CD8-positive, alpha-beta memory T cell (primary cell): ENCODE data around the gene C7orf33. TPM values are rescaled to one million over a fixed set of nuclear protein-coding genes. Genes with fewer than 3 reads are reported as not detected.

Experiments used
- CTCF ChIA-PET: fragments of 350-600 bp; sonication (Branson Sonifier 250); formaldehyde crosslinking; loops from one replicate; lab custom pipeline; 2021; ENCODE audit warnings: antibody characterized with exemption; lab: Charles Lee
- POLR2A ChIA-PET: fragments of 350-600 bp; sonication (Branson Sonifier 250); formaldehyde crosslinking; loops from one replicate; lab custom pipeline; 2021; ENCODE audit warnings: antibody characterized with exemption; lab: Charles Lee
- DNase-seq, 5 donors: peaks; one replicate each; pipeline versions ENCODE4 v3.0.0 to v3.0.0-alpha.2; 2020 to 2022; ENCODE audit warnings: mixed read lengths in 1 of 5
- H3K27ac ChIP-seq: one replicate; pipeline ENCODE4 v1.7.0; 2013; ENCODE audit warnings: low read depth, mild to moderate bottlenecking, low read length, moderate library complexity
- H3K27me3 ChIP-seq: 2 replicates; pipeline ENCODE4 v1.7.0; 2013; ENCODE audit warnings: low read length, mild to moderate bottlenecking; ENCODE audit not compliant: insufficient read depth, poor library complexity, severe bottlenecking
- H3K36me3 ChIP-seq: 2 replicates; pipeline ENCODE4 v1.7.0; 2013; ENCODE audit warnings: mild to moderate bottlenecking, low read length, moderate library complexity; ENCODE audit not compliant: insufficient read depth
- H3K4me1 ChIP-seq: 2 replicates; pipeline ENCODE4 v1.7.0; 2013; ENCODE audit warnings: mild to moderate bottlenecking, low read length, moderate library complexity; ENCODE audit not compliant: insufficient read depth
- H3K4me3 ChIP-seq: 2 replicates; pipeline ENCODE4 v1.7.0; 2013; ENCODE audit warnings: mild to moderate bottlenecking, low read length
- H3K9me3 ChIP-seq: 2 replicates; pipeline ENCODE4 v1.7.0; 2013; ENCODE audit warnings: mild to moderate bottlenecking, low read length
- H3K27ac Mint-ChIP-seq, 8 donors: one replicate each; pipeline ENCODE4 v1.8.0; 2020 to 2021; ENCODE audit warnings: mixed read lengths in 8 of 8, mild to moderate bottlenecking in 6 of 8, inconsistent platforms in 3 of 8, moderate library complexity in 3 of 8
- H3K27me3 Mint-ChIP-seq, 2 donors: one replicate each; pipeline ENCODE4 v1.8.0; 2020 to 2021; ENCODE audit warnings: mixed read lengths in 2 of 2, mild to moderate bottlenecking in 1 of 2, moderate library complexity in 1 of 2
- H3K36me3 Mint-ChIP-seq, 3 donors: one replicate each; pipeline ENCODE4 v1.8.0; 2020 to 2021; ENCODE audit warnings: mixed read lengths in 3 of 3, inconsistent platforms in 1 of 3, mild to moderate bottlenecking in 1 of 3
- H3K4me1 Mint-ChIP-seq, 3 donors: one replicate each; pipeline ENCODE4 v1.8.0; 2020 to 2021; ENCODE audit warnings: mixed read lengths in 3 of 3, inconsistent platforms in 1 of 3, mild to moderate bottlenecking in 1 of 3
- H3K4me3 Mint-ChIP-seq, 7 donors: one replicate each; pipeline ENCODE4 v1.8.0; 2020 to 2021; ENCODE audit warnings: mixed read lengths in 7 of 7, mild to moderate bottlenecking in 6 of 7, moderate library complexity in 4 of 7, inconsistent platforms in 2 of 7
- H3K9me3 Mint-ChIP-seq, 5 donors: one replicate each; pipeline ENCODE4 v1.8.0; 2020 to 2022; ENCODE audit warnings: mixed read lengths in 5 of 5, mild to moderate bottlenecking in 3 of 5, moderate library complexity in 2 of 5, inconsistent platforms in 1 of 5
- polyA plus RNA-seq: library from polyadenylated mRNA; unstranded; fragments of 300-500 nt; fragmentation: Illumina TruSeq; gene quantifications from one replicate; pipeline ENCODE4 v1.2.3, GENCODE V29; 2021
- total RNA-seq, 2 experiments: library from RNA; stranded (reverse); gene quantifications; one replicate each; pipeline ENCODE4 v1.2.3, GENCODE V29; 2021

Gene C7orf33
- total and polyA plus RNA-seq, 3 experiments from 2014 or later = not detected

DNA sequence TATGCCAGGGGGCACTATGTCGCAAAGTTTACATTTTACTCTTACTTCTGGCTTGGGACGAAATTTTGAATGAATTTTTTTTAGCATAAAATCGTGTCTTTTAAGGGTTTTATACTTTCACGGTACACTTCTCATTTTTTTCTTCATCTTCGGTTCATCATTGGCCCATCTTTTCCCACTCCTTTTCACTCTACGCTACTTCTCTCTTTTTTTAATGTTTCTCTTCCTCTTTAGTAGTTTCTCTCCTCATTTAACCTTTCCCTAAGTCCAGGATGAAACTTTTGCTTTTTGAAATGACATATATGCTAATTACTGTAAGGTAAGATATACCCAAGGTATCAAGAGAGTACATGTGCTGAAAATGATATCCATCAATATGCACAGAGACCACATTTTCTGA, 39.5 kb downstream of the C7orf33 start:
- Mint-ChIP-seq H3K9me3 (peaks cover 0 to 2% (median 1%) of the 10 kb centered on the region in 5 donors), H3K36me3 (no peaks in the 10 kb centered on the region), H3K4me3 (no peak overlapping the region), H3K4me1 (peaks cover 28 to 55% (median 49%) of the 10 kb centered on the region in 3 donors), H3K27me3 (peaks cover 26 to 34% of the 10 kb centered on the region in 2 donors), H3K27ac (peak overlapping the region in 1 of 8 donors; percentile 4)
- H3K27me3 ChIP-seq = no peaks in the 10 kb centered on the region
- H3K4me3 ChIP-seq = no peak overlapping the region
- no peak for DNase-seq
- POLR2A ChIA-PET = no interaction called here
- H3K4me1 ChIP-seq = peaks cover 37% of the 10 kb centered on the region
- no peaks in the 10 kb centered on the region for H3K9me3 ChIP-seq
- no peaks in the 10 kb centered on the region for H3K36me3 ChIP-seq
- CTCF ChIA-PET = no interaction called here
- H3K27ac ChIP-seq = no peak overlapping the region

DNA sequence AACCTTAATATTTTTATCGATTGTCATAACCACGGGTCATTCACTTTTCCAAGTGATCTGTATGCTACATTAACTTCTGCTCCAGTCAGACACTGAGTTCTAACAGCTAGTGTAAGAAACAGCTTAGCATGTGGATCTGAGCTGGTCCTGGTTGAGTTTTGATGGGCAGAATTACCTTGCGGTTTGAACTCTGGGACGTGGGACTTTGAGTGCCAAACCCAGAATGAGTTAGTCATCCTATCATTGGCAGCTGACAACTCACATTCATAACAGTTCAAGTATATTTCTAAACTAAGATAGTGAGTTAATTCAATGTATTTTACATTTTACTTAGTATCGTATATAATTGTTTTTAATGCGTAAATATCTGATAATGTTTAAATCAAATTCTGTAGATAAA, 43.2 kb downstream of the C7orf33 start:
- Mint-ChIP-seq H3K9me3 (peaks cover 0 to 2% (median 1%) of the 10 kb centered on the region in 5 donors), H3K4me1 (peaks cover 15 to 33% (median 30%) of the 10 kb centered on the region in 3 donors), H3K27ac (no peak overlapping the region), H3K27me3 (peaks cover 27 to 32% of the 10 kb centered on the region in 2 donors), H3K36me3 (no peaks in the 10 kb centered on the region), H3K4me3 (no peak overlapping the region)
- POLR2A ChIA-PET = no interaction called here
- Histone ChIP-seq H3K9me3 (no peaks in the 10 kb centered on the region), H3K27ac (no peak overlapping the region), H3K4me1 (peaks cover 20% of the 10 kb centered on the region), H3K36me3 (no peaks in the 10 kb centered on the region), H3K4me3 (no peak overlapping the region), H3K27me3 (no peaks in the 10 kb centered on the region)
- DNase-seq = no peak
- CTCF ChIA-PET = interaction anchor here (1.4 kb wide), 1 partner anchor 9 kb away, joined by 4 read pairs; no protein-coding TSS in a partner anchor

DNA sequence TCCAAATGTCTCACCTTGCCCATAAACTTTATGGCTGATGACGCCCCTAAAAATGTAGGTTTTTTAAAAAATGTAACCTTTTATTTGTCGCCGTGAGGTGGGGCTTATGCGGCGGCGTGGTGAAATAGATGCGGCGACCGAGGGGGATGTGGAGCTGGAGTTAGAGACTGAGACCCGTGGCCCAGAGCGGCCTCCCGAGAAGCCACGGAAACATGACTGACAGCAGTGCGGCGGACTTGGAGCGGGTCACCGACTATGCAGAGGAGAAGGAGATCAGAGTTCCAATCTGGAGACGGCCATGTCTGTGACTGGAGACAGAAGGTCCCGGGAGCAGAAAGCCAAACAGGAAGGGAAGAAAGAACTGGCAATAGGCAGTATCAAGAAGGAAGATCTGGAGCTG, 46.5 kb downstream of the C7orf33 start:
- Mint-ChIP-seq H3K9me3 (peaks cover 0 to 4% (median 1%) of the 10 kb centered on the region in 5 donors), H3K27ac (no peak overlapping the region), H3K4me3 (no peak overlapping the region), H3K4me1 (peaks cover 5 to 14% (median 10%) of the 10 kb centered on the region in 3 donors), H3K27me3 (peaks cover 17 to 19% of the 10 kb centered on the region in 2 donors), H3K36me3 (no peaks in the 10 kb centered on the region)
- DNase-seq = no peak
- Histone ChIP-seq H3K4me3 (no peak overlapping the region), H3K27ac (no peak overlapping the region), H3K9me3 (no peaks in the 10 kb centered on the region), H3K36me3 (no peaks in the 10 kb centered on the region), H3K4me1 (peaks cover 8% of the 10 kb centered on the region), H3K27me3 (no peaks in the 10 kb centered on the region)
- ChIA-PET POLR2A (no interaction called here), CTCF (no interaction called here)

DNA sequence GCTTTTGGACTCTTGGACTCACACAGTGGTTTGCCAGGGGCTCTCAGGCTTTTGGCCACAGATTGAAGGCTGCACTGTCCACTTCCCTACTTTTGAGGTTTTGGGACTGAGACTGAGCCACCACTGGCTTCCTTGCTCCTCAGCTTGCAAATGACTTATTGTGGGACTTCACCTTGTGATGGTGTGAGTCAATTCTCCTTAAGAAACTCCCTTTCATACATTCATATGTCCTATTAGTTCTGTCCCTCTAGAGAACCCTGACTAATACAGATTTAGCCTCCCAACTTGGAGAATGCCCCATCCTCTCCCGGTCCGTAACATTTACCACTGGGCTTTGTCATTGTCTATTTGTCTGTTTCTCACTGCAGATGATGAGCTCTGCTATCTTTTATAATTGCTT, 55.3 kb downstream of the C7orf33 start:
- H3K4me1 Mint-ChIP-seq = no peaks in the 10 kb centered on the region
- no peaks in the 10 kb centered on the region for H3K27me3 ChIP-seq
- ChIA-PET CTCF (interaction anchor here (0.6 kb wide), 1 partner anchor 17 kb away, joined by 3 read pairs; no protein-coding TSS in a partner anchor), POLR2A (no interaction called here)
- H3K4me3 Mint-ChIP-seq = no peak overlapping the region
- no peaks in the 10 kb centered on the region for H3K36me3 ChIP-seq
- no peak for DNase-seq
- peaks cover 23 to 39% of the 10 kb centered on the region in 2 donors for H3K27me3 Mint-ChIP-seq
- no peaks in the 10 kb centered on the region for H3K9me3 Mint-ChIP-seq
- H3K36me3 Mint-ChIP-seq = peaks cover 0 to 2% (median 0%) of the 10 kb centered on the region in 3 donors
- H3K4me1 ChIP-seq = no peaks in the 10 kb centered on the region
- H3K27ac ChIP-seq = no peak overlapping the region
- no peak overlapping the region for H3K4me3 ChIP-seq
- H3K27ac Mint-ChIP-seq = no peak overlapping the region
- H3K9me3 ChIP-seq = no peaks in the 10 kb centered on the region

DNA sequence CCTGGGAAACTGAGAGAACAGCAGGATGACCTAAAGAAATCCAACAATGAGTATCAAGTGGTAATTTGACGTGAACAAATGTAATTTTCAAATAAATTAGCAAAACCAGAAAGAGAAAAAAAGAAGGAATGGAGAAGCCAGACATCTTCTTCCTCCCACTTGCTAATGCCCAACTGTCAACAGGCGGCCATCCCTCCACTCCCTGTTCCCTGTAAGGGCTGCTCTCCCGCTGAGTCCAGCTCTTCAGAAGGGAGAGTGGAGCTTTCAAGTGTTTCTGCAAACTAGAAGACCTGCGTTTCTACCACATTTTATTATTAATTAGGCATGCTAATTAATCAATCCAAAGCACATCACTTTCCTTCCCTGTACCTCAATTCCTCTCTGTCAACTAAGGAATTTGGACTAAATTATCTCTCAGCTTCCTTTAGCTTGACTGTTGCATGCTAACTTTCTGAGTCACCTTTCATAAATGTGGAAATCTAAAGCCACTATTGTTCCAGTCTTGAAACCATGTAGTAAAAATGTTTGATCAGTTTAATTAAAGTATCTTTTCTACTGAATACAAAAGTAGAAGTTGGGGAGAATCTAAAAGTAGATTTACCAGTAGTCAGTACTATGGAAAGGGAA, 59.8 kb downstream of the C7orf33 start:
- no peaks in the 10 kb centered on the region for H3K4me1 ChIP-seq
- H3K9me3 Mint-ChIP-seq = no peaks in the 10 kb centered on the region
- H3K4me1 Mint-ChIP-seq = no peaks in the 10 kb centered on the region
- H3K4me3 Mint-ChIP-seq = no peak overlapping the region
- ChIA-PET POLR2A (no interaction called here), CTCF (no interaction called here)
- no peaks in the 10 kb centered on the region for H3K9me3 ChIP-seq
- no peak overlapping the region for H3K27ac Mint-ChIP-seq
- H3K36me3 Mint-ChIP-seq = peaks cover 0 to under 1% (median 0%) of the 10 kb centered on the region in 3 donors
- no peak overlapping the region for H3K27ac ChIP-seq
- no peaks in the 10 kb centered on the region for H3K27me3 ChIP-seq
- H3K27me3 Mint-ChIP-seq = peaks cover 17 to 24% of the 10 kb centered on the region in 2 donors
- no peak for DNase-seq
- H3K4me3 ChIP-seq = no peak overlapping the region
- no peaks in the 10 kb centered on the region for H3K36me3 ChIP-seq

DNA sequence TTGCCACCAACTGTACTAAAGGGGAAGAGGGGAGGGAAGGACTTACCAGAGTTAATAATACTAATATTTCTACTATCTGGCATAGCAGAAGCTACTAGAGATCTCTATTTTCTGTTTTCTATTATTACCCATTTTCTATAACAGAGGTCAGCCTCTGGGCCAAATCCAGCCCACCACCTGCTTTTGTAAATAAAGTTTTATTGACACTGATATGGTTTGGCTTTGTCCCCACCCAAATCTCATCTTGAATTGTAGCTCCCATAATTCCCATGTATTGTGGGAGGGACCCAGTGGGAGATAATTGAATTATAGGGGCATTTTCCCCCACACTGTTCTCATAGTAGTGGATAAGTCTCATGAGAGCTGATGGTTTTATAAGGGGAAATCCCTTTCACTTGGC, 62.2 kb downstream of the C7orf33 start:
- Mint-ChIP-seq H3K27ac (no peak overlapping the region), H3K36me3 (no peaks in the 10 kb centered on the region), H3K4me3 (no peak overlapping the region), H3K4me1 (no peaks in the 10 kb centered on the region), H3K27me3 (peaks cover 7 to 14% of the 10 kb centered on the region in 2 donors), H3K9me3 (no peaks in the 10 kb centered on the region)
- ChIA-PET POLR2A (no interaction called here), CTCF (no interaction called here)
- no peaks in the 10 kb centered on the region for H3K27me3 ChIP-seq
- no peak overlapping the region for H3K27ac ChIP-seq
- H3K36me3 ChIP-seq = no peaks in the 10 kb centered on the region
- no peak overlapping the region for H3K4me3 ChIP-seq
- DNase-seq = no peak
- no peaks in the 10 kb centered on the region for H3K4me1 ChIP-seq
- no peaks in the 10 kb centered on the region for H3K9me3 ChIP-seq

DNA sequence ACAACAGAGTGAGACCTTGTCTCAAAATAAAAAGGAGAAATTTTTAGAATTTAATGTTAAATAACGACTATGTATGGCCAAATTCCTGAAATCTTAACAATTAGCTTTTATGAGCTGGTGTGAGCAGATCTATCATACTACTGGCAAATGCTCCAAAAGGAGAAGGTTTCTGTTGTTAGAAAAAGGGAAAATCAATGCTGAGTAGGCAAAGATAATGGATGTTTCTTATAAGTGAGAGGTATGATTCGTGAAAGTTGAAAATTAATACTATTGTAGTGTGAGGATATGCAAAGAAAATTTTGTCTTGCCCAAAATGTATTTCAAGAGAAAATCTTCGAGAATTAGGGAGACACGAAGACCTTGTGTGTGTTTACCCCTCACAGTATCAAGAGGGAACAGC, 67.4 kb downstream of the C7orf33 start:
- POLR2A ChIA-PET = no interaction called here
- no peaks in the 10 kb centered on the region for H3K36me3 Mint-ChIP-seq

DNA sequence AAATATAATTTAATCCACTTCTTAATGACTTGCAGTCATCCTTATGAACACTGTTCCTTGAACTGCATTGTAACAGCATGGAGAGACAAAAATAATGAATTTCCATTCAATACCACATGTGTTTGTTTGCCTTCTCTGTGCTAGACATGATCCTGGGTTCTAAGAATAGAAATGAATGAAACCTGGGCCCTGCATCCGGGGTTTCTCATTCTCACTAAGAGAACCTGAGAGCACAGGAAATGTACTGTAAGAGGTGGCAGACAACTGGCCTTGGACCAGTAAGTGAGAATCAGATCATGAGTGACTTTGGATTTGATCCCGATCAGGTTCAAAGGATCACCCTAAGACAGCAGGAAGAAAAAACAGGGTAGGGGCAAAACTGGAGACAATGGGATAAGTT, 70.9 kb downstream of the C7orf33 start:
- POLR2A ChIA-PET = no interaction called here
- no peak for DNase-seq
- Mint-ChIP-seq H3K36me3 (peaks cover 0 to 5% (median 0%) of the 10 kb centered on the region in 3 donors), H3K27ac (peak overlapping the region in 1 of 8 donors; percentile 11), H3K4me3 (no peak overlapping the region), H3K4me1 (peaks cover 0 to 3% (median 0%) of the 10 kb centered on the region in 3 donors), H3K9me3 (no peaks in the 10 kb centered on the region), H3K27me3 (peaks cover 5 to 6% of the 10 kb centered on the region in 2 donors)
- Histone ChIP-seq H3K27ac (no peak overlapping the region), H3K4me1 (no peaks in the 10 kb centered on the region), H3K36me3 (no peaks in the 10 kb centered on the region), H3K9me3 (no peaks in the 10 kb centered on the region), H3K4me3 (no peak overlapping the region), H3K27me3 (no peaks in the 10 kb centered on the region)
- CTCF ChIA-PET = no interaction called here

More for the DNA sequence above, 67.4 kb downstream of the C7orf33 start:
- CTCF ChIA-PET = no interaction called here
- H3K36me3 ChIP-seq = no peaks in the 10 kb centered on the region
- peaks cover 0 to 3% (median 0%) of the 10 kb centered on the region in 3 donors for H3K4me1 Mint-ChIP-seq
- H3K4me1 ChIP-seq = no peaks in the 10 kb centered on the region
- no peak overlapping the region for H3K4me3 ChIP-seq
- H3K27me3 Mint-ChIP-seq = peaks cover 0 to 4% of the 10 kb centered on the region in 2 donors
- DNase-seq = no peak
- H3K27ac ChIP-seq = no peak overlapping the region
- H3K4me3 Mint-ChIP-seq = no peak overlapping the region
- no peaks in the 10 kb centered on the region for H3K9me3 Mint-ChIP-seq
- H3K27me3 ChIP-seq = no peaks in the 10 kb centered on the region
- H3K27ac Mint-ChIP-seq = no peak overlapping the region
- H3K9me3 ChIP-seq = no peaks in the 10 kb centered on the region
